ENCODE measurements around the gene SHROOM1.

DNA sequence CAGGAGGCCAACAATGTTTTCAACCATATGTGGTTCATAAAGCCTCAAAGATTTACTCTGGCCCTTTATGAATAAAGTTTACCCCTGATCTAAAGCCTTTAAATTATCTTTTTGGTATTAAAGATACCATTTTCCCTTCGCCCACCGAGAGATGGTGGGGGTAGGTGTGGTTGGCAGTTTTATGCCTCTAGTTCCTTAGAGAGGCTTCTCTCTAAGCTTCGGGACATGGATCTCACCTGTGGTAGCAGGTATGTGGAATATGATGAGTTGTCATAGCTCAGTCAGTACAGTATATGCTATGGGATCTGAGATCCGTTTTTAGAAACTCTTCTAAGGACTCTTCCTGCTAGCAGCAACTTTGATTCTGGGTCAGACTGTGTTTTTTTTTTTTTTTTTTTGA lies 38.3 kb upstream of the SHROOM1 start:
- TF ChIP-seq POLR2AphosphoS5 (IDR thresholded peaks at IDR 0.05; ENCODE audit: low read depth, low read length) (0 out of 2 replicates have a peak, but pooled peaks have one; percentile 22), POLR2A (IDR thresholded peaks at IDR 0.05; ENCODE audit: low read depth, low read length) (no peak), TAF1 (IDR thresholded peaks at IDR 0.05; ENCODE audit: borderline replicate concordance, low read depth, low read length) (no peak)
